Omental fat pad (tissue), 4 donors: Measurements from ENCODE around the gene SCYGR1. TPM values are rescaled to one million over a fixed set of nuclear protein-coding genes. Genes with fewer than 3 reads are reported as not detected.

Experiments used
- ATAC-seq: fragments of 150-250 bp; one replicate; pipeline ENCODE4 v1.9.1; 2016; ENCODE audit warnings: mild to moderate bottlenecking, moderate library complexity; ENCODE audit not compliant: low FRiP score
- DNase-seq: peaks from one replicate; pipeline ENCODE4 v3.0.0-alpha.2; 2019; ENCODE audit warnings: low spot score
- total RNA-seq, 4 donors: library from RNA; depleted of rRNA; stranded (reverse); fragments of >200 nt; gene quantifications; one replicate each; pipeline ENCODE4 v1.1.0, GENCODE V29; 2016
- TF ChIP-seq, protein P1 (sequence below), 3 donors: fragments of 450-650 bp; IDR thresholded peaks; one replicate each; pipeline ENCODE4 v1.5.1; 2016 to 2017; ENCODE audit warnings: antibody characterized with exemption in 3 of 3, mild to moderate bottlenecking in 3 of 3, moderate library complexity in 2 of 3

Gene SCYGR1
- total RNA-seq, 4 donors from 2014 or later, result not detected

DNA sequence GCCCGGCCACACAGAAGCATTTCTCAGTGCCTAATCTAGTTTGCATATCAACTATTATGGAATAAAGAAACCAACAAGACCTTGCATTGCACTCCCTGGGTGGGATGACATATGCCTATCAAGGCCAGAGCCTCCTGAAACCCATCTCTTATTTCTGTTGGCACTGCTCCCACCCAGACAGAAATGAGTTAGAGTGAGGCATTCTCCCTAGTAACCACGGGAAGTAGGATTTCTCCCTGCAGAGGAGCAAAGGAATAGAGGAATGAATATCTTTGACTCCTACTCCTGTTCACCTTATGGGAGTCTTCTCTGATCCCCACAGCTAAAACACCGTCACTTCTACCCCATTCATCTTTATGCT, 24.2 kb upstream of the SCYGR1 start:
- DNase-seq, result no peak
- no peak for ATAC-seq

DNA sequence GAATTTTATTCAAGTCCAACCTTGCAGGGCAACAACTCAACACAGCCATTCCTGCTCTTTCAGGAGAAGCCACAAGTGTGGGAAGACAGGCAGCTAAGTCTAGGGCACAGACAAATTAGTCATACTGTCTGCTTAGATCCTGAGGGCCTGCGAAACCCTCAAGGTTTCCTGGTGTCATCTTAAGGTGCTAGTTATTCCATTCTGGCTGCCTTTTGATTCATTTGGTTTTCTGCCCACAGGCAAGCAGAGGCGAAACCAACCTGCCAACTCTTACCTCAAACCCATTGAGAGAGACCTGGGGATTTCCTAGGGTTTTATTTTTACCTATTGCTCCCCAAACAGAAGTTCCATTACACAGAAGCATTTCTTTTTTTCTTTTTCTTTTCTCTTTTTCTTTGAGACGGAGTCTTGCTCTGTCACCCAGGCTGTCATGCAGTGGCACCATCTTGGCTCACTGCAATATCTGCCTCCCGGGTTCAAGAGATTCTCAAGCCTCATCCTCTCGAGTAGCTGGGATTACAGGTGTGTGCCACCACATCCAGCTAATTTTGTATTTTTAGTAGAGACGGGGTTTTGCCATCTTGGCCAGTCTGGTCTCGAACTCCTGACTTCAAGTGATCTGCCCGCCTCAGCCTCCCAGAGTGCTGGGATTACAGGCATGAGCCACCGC, 23.7 kb upstream of the SCYGR1 start:
- ATAC-seq (no peak), DNase-seq (no peak)
- TF ChIP-seq, protein P1, sequence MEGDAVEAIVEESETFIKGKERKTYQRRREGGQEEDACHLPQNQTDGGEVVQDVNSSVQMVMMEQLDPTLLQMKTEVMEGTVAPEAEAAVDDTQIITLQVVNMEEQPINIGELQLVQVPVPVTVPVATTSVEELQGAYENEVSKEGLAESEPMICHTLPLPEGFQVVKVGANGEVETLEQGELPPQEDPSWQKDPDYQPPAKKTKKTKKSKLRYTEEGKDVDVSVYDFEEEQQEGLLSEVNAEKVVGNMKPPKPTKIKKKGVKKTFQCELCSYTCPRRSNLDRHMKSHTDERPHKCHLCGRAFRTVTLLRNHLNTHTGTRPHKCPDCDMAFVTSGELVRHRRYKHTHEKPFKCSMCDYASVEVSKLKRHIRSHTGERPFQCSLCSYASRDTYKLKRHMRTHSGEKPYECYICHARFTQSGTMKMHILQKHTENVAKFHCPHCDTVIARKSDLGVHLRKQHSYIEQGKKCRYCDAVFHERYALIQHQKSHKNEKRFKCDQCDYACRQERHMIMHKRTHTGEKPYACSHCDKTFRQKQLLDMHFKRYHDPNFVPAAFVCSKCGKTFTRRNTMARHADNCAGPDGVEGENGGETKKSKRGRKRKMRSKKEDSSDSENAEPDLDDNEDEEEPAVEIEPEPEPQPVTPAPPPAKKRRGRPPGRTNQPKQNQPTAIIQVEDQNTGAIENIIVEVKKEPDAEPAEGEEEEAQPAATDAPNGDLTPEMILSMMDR (IDR thresholded peaks at IDR 0.05), result no peak

More for the DNA sequence above, 24.2 kb upstream of the SCYGR1 start:
- TF ChIP-seq, protein P1 (IDR thresholded peaks at IDR 0.05), result no peak

DNA sequence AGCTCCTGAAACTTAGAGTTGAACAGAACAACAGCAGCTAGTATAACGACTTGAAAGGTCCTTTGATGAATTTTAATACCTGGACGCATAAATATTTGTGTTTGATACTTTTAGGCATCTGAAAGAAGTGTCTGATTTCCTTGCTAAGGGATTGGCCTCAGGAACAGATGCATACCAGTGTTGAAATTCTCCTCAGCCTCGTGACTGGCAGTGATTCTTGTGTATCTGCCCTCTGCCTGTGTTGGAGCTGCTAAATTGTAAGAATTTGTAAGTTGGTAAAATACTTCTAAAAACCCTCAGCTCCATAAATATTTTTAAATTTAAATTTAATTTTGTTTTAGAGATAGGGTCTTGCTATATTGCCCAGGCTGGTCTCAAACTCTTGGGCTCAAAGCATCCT, 22.4 kb upstream of the SCYGR1 start:
- TF ChIP-seq, protein P1 (IDR thresholded peaks at IDR 0.05), result no peak
- DNase-seq, result no peak
- no peak for ATAC-seq

DNA sequence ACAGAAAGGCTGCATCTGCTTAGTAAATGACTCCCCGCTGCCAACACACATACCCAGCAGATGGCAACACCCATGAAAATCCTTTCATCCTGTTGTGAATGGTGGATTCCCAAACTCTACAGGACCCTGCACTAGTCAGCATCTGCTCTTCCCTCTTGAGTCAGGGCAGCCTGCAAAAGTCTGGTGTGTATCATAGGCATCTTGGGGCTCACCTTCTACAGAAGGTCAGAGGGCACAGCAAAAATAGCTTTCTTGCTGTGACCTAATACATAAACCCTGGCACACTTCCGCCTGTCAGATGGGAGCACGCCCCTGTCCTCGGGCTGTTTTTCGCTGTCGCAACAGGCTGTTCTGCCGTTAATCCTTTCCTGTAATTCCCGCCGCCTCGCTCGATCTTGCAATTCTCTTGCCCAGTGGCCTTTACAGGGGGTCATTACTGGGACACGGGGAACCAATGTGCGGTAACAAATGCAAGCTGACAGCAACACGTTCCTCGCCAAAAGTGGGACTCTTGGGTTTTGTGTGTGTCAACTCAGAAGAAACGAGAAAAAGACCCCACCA, 19.9 kb upstream of the SCYGR1 start:
- DNase-seq, result no peak
- peak; percentile 34 for ATAC-seq

DNA sequence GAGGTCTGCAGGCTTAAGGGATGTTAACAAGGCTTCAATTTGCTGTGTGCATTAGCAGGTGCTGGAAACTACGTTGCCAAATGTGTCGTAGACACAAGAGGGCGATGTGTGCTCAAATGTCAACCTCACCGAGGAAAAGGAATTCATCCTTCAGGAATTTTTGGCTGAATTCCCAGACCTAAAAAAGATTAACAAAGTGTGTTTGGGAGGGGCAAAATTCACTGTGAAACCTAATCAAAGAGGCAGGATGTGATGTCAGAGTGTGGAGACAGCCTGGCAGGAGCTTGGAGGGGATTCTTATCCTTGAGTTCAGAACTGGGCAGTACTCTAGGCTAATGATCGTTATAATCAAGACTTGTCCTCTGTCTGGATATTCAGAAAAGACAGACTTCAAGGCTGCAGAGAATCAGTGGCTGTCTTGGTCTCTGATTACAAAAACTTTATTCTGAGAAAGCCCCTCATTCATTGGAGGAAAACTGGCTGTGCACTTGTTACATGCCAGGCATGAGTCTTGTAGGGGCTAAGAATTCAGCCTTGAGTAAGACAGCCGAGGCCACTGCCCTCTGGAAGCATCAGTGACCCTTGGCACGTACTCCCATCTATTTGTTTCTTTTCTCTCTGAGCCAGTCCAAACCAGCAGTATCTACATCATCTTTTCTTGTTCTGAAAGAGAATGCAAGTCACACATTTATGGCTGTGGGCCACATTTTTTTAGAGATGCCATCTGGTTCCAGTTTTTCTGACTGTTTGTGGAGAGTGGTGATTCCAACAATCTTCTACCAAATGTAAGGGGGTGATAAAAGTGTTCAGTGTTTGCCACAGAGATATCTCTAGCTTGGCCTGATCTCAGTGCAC, 18.7 kb upstream of the SCYGR1 start:
- ATAC-seq, result peak; percentile 85
- DNase-seq, result no peak
- TF ChIP-seq, protein P1 (IDR thresholded peaks at IDR 0.05), result peak in 1 of 3 donors; percentile 19

More for the DNA sequence above, 19.9 kb upstream of the SCYGR1 start:
- TF ChIP-seq, protein P1 (IDR thresholded peaks at IDR 0.05), result no peak

DNA sequence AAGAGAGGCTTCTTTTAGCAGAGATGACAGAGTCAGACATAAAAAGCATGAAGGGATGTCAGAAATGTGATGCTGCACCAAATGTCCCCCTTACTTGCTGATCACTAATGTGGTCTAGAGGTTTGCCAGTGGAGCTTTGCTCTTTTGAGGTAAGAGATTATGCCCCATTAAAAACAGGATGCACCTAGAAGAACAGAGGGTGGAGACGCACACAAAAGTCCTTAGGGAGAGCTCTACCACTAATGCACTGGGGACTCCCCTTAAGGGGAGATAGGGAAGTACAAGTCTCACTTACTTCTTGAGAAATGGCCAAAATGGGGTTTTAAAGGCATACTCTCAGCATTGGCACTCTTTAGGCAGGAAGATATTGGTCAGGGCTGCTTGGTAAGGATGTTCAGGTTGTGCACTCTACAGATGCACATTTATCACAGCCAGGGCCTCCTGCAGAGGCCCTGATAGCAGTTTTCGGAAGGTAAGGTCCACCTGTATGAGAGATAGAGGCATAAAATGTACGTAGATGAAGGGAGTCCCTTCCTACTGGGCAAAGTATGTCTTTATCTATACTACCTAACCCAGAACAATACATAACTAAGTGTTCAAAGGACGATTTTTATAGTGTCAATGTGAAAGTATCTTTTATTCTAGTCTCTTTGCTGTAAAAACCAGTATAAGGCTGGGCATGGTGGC, 17.0 kb upstream of the SCYGR1 start:
- TF ChIP-seq, protein P1 (IDR thresholded peaks at IDR 0.05), result no peak
- ATAC-seq (no peak), DNase-seq (no peak)
